CD8-positive, alpha-beta memory T cell (primary cell): ENCODE data around the gene PNRC2. TPM values are rescaled to one million over a fixed set of nuclear protein-coding genes. Genes with fewer than 3 reads are reported as not detected.

Source experiments
- CTCF ChIA-PET: fragments of 350-600 bp; sonication (Branson Sonifier 250); formaldehyde crosslinking; loops from one replicate; lab custom pipeline; 2021; ENCODE audit warnings: antibody characterized with exemption; lab: Charles Lee
- POLR2A ChIA-PET: fragments of 350-600 bp; sonication (Branson Sonifier 250); formaldehyde crosslinking; loops from one replicate; lab custom pipeline; 2021; ENCODE audit warnings: antibody characterized with exemption; lab: Charles Lee
- DNase-seq, 5 donors: peaks; one replicate each; pipeline versions ENCODE4 v3.0.0 to v3.0.0-alpha.2; 2020 to 2022; ENCODE audit warnings: mixed read lengths in 1 of 5
- H3K27ac ChIP-seq: one replicate; pipeline ENCODE4 v1.7.0; 2013; ENCODE audit warnings: low read depth, mild to moderate bottlenecking, low read length, moderate library complexity
- H3K27me3 ChIP-seq: 2 replicates; pipeline ENCODE4 v1.7.0; 2013; ENCODE audit warnings: low read length, mild to moderate bottlenecking; ENCODE audit not compliant: insufficient read depth, poor library complexity, severe bottlenecking
- H3K36me3 ChIP-seq: 2 replicates; pipeline ENCODE4 v1.7.0; 2013; ENCODE audit warnings: mild to moderate bottlenecking, low read length, moderate library complexity; ENCODE audit not compliant: insufficient read depth
- H3K4me1 ChIP-seq: 2 replicates; pipeline ENCODE4 v1.7.0; 2013; ENCODE audit warnings: mild to moderate bottlenecking, low read length, moderate library complexity; ENCODE audit not compliant: insufficient read depth
- H3K4me3 ChIP-seq: 2 replicates; pipeline ENCODE4 v1.7.0; 2013; ENCODE audit warnings: mild to moderate bottlenecking, low read length
- H3K9me3 ChIP-seq: 2 replicates; pipeline ENCODE4 v1.7.0; 2013; ENCODE audit warnings: mild to moderate bottlenecking, low read length
- H3K27ac Mint-ChIP-seq, 8 donors: one replicate each; pipeline ENCODE4 v1.8.0; 2020 to 2021; ENCODE audit warnings: mixed read lengths in 8 of 8, mild to moderate bottlenecking in 6 of 8, inconsistent platforms in 3 of 8, moderate library complexity in 3 of 8
- H3K27me3 Mint-ChIP-seq, 2 donors: one replicate each; pipeline ENCODE4 v1.8.0; 2020 to 2021; ENCODE audit warnings: mixed read lengths in 2 of 2, mild to moderate bottlenecking in 1 of 2, moderate library complexity in 1 of 2
- H3K36me3 Mint-ChIP-seq, 3 donors: one replicate each; pipeline ENCODE4 v1.8.0; 2020 to 2021; ENCODE audit warnings: mixed read lengths in 3 of 3, inconsistent platforms in 1 of 3, mild to moderate bottlenecking in 1 of 3
- H3K4me1 Mint-ChIP-seq, 3 donors: one replicate each; pipeline ENCODE4 v1.8.0; 2020 to 2021; ENCODE audit warnings: mixed read lengths in 3 of 3, inconsistent platforms in 1 of 3, mild to moderate bottlenecking in 1 of 3
- H3K4me3 Mint-ChIP-seq, 7 donors: one replicate each; pipeline ENCODE4 v1.8.0; 2020 to 2021; ENCODE audit warnings: mixed read lengths in 7 of 7, mild to moderate bottlenecking in 6 of 7, moderate library complexity in 4 of 7, inconsistent platforms in 2 of 7
- H3K9me3 Mint-ChIP-seq, 5 donors: one replicate each; pipeline ENCODE4 v1.8.0; 2020 to 2022; ENCODE audit warnings: mixed read lengths in 5 of 5, mild to moderate bottlenecking in 3 of 5, moderate library complexity in 2 of 5, inconsistent platforms in 1 of 5
- polyA plus RNA-seq: library from polyadenylated mRNA; unstranded; fragments of 300-500 nt; fragmentation: Illumina TruSeq; gene quantifications from one replicate; pipeline ENCODE4 v1.2.3, GENCODE V29; 2021
- total RNA-seq, 2 experiments: library from RNA; stranded (reverse); gene quantifications; one replicate each; pipeline ENCODE4 v1.2.3, GENCODE V29; 2021

PNRC2 gene
- total and polyA plus RNA-seq, 3 experiments from 2014 or later, result 123 to 157 (median 149) TPM

DNA sequence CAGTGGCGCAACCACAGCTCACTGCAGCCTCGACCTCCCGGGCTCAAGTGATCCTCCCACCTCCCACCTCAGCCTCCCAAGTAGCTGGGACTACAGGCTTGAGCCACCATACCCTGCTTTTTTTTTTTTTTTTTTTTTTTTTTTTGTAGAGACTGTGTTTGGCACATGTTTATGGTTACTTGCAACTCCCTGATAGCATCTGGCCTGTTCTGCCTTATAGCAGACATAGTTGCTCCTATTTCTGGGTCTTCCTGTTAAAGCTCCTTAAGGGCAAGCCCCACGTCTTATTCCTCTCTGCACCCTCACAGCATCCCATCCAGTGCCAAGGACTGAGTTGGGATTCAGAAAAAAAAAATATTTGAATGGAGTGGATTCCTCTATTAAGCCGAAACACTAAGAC is 29.4 kb upstream of the PNRC2 start:
- H3K9me3 ChIP-seq, result no peaks in the 10 kb centered on the region
- H3K36me3 Mint-ChIP-seq, result peaks cover 0 to 2% (median 0%) of the 10 kb centered on the region in 3 donors
- H3K4me3 Mint-ChIP-seq, result no peak overlapping the region
- no peaks in the 10 kb centered on the region for H3K36me3 ChIP-seq
- no peaks in the 10 kb centered on the region for H3K27me3 ChIP-seq
- no peak overlapping the region for H3K27ac Mint-ChIP-seq
- no peaks in the 10 kb centered on the region for H3K4me1 Mint-ChIP-seq
- H3K27me3 Mint-ChIP-seq, result peaks cover 0 to 23% of the 10 kb centered on the region in 2 donors
- H3K4me1 ChIP-seq, result no peaks in the 10 kb centered on the region
- no peaks in the 10 kb centered on the region for H3K9me3 Mint-ChIP-seq
- H3K4me3 ChIP-seq, result no peak overlapping the region
- CTCF ChIA-PET, result no interaction called here
- H3K27ac ChIP-seq, result no peak overlapping the region
- DNase-seq, result no peak
- POLR2A ChIA-PET, result no interaction called here

DNA sequence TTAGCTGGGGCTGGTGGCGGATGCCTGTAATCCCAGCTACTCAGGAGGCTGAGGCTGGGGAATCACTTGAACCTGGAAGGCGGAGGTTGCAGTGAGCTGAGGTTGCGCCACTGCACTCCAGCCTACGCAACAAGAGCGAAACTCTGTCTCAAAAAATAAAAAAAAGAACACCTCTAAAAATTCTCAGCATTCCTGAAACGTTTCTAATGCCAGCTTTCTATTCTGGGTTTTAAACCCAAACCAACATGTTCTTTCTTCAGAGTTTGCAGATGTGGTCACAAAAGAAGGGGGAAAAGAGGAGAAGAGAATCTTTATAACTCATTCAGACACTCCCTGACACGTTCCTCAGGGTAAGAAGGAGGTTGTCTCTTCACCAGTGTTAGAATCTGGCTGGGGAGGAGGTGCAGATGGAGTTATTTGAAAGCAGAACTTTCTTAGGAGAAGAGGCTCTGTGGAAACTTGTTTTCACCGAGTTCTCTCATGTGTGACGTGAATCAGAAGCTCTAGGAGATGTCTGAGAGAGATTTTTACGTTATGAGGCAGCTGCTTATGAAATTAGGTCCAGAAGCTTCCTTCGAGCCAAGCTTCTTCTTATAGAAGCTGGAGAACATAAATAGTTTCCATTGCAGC is 28.7 kb upstream of the PNRC2 start:
- no peak overlapping the region for H3K27ac ChIP-seq
- H3K36me3 ChIP-seq, result no peaks in the 10 kb centered on the region
- POLR2A ChIA-PET, result no interaction called here
- H3K27me3 ChIP-seq, result no peaks in the 10 kb centered on the region
- Mint-ChIP-seq H3K27ac (no peak overlapping the region), H3K4me1 (no peaks in the 10 kb centered on the region), H3K9me3 (no peaks in the 10 kb centered on the region), H3K4me3 (no peak overlapping the region), H3K36me3 (peaks cover 0 to 2% (median 0%) of the 10 kb centered on the region in 3 donors), H3K27me3 (peaks cover 0 to 23% of the 10 kb centered on the region in 2 donors)
- H3K9me3 ChIP-seq, result no peaks in the 10 kb centered on the region
- no peak overlapping the region for H3K4me3 ChIP-seq
- no peaks in the 10 kb centered on the region for H3K4me1 ChIP-seq
- DNase-seq, result no peak
- CTCF ChIA-PET, result no interaction called here

DNA sequence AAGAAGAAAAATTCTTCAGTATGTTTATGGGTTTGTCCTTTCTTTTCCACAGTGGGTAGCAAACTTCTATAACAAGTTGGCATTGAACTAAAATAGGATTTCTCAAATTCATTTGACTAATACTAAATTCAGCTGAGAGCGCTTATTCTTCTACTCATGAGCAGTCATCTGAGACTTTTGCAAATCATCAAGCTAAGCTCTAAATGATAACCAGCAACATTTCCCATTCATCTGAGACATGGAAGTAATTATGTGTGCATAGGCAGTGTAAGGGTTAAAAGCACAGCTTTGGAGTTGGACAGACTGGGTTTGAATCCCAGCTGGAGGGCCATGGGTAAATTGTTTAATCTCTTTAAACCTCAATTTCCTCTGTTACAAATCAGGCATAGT is 28.1 kb upstream of the PNRC2 start:
- DNase-seq, result no peak
- H3K9me3 Mint-ChIP-seq, result no peaks in the 10 kb centered on the region
- H3K4me1 ChIP-seq, result no peaks in the 10 kb centered on the region
- ChIA-PET POLR2A (no interaction called here), CTCF (no interaction called here)
- H3K27ac Mint-ChIP-seq, result no peak overlapping the region
- peaks cover 0 to 2% (median 0%) of the 10 kb centered on the region in 3 donors for H3K36me3 Mint-ChIP-seq
- H3K36me3 ChIP-seq, result no peaks in the 10 kb centered on the region
- no peaks in the 10 kb centered on the region for H3K4me1 Mint-ChIP-seq
- H3K27me3 Mint-ChIP-seq, result peaks cover 0 to 22% of the 10 kb centered on the region in 2 donors
- no peaks in the 10 kb centered on the region for H3K27me3 ChIP-seq
- no peak overlapping the region for H3K4me3 Mint-ChIP-seq
- H3K9me3 ChIP-seq, result no peaks in the 10 kb centered on the region
- H3K4me3 ChIP-seq, result no peak overlapping the region
- H3K27ac ChIP-seq, result no peak overlapping the region

DNA sequence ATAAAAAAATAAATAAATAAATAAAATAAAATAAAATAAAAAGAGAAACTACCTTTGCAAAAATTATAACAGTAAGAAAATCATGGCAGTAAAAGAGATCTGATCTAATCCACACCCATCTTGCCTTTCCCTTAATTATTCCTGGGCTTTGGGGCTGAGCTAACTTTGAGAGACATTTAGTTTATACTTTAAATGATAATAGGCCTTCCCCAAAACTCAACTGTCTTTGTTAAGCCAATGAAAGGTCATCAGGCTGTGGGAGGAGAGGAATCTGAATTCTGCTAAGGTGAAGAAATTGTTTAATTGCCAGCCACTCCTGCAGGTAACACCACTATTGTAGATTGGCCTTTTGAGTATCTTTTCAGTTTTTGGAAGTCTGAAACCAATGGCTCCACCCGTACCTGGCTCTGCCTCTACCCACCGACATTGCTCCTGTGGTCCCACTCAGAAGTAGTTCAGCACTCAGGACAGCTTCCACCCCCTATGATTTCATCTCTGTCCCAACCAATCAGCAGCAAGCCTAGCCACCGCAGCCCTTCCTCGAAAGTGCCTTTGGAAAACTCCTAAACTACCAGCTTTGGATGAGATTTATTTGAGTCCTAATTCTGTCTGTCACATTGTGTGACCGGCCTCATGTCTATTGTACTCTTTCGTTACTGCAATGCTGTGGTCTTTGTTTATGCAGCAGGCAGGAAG is 23.0 kb upstream of the PNRC2 start:
- Histone ChIP-seq H3K27ac (no peak overlapping the region), H3K36me3 (no peaks in the 10 kb centered on the region), H3K4me3 (no peak overlapping the region), H3K4me1 (no peaks in the 10 kb centered on the region), H3K9me3 (no peaks in the 10 kb centered on the region), H3K27me3 (no peaks in the 10 kb centered on the region)
- Mint-ChIP-seq H3K27ac (no peak overlapping the region), H3K9me3 (no peaks in the 10 kb centered on the region), H3K27me3 (peaks cover 2 to 9% of the 10 kb centered on the region in 2 donors), H3K4me3 (no peak overlapping the region), H3K4me1 (no peaks in the 10 kb centered on the region), H3K36me3 (no peaks in the 10 kb centered on the region)
- no peak for DNase-seq
- ChIA-PET CTCF (no interaction called here), POLR2A (no interaction called here)

DNA sequence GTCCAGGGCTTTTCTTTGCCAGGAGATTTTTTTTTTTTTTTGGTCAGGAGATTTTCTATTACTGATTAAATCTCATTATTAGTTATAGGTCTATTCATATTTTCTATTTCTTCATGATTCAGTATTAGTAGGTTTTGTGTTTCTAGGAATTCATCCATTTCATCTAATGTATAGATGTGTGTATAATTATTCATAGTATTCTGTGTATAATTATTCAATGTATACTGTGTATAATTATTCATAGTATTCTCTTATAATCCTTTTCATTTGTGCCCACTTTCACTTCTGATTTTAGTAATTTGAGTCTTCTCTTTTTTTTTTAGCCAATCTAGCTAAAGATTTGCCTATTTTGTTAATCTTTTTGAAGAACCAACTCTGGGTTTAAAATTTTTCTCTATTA is 12.3 kb upstream of the PNRC2 start:
- H3K36me3 ChIP-seq, result no peaks in the 10 kb centered on the region
- POLR2A ChIA-PET, result interaction anchor here (0.6 kb wide), 2 partner anchors 195 to 262 kb away, joined by 4 read pairs; no protein-coding TSS in a partner anchor
- H3K4me3 Mint-ChIP-seq, result no peak overlapping the region
- H3K9me3 Mint-ChIP-seq, result peaks cover 11 to 18% (median 12%) of the 10 kb centered on the region in 5 donors
- no peak for DNase-seq
- CTCF ChIA-PET, result no interaction called here
- H3K4me3 ChIP-seq, result no peak overlapping the region
- H3K27ac Mint-ChIP-seq, result no peak overlapping the region
- H3K4me1 Mint-ChIP-seq, result no peaks in the 10 kb centered on the region
- peaks cover 0 to 7% (median 1%) of the 10 kb centered on the region in 3 donors for H3K36me3 Mint-ChIP-seq
- no peaks in the 10 kb centered on the region for H3K27me3 ChIP-seq
- H3K27ac ChIP-seq, result no peak overlapping the region
- no peaks in the 10 kb centered on the region for H3K9me3 ChIP-seq
- H3K4me1 ChIP-seq, result no peaks in the 10 kb centered on the region
- peaks cover 2 to 39% of the 10 kb centered on the region in 2 donors for H3K27me3 Mint-ChIP-seq

DNA sequence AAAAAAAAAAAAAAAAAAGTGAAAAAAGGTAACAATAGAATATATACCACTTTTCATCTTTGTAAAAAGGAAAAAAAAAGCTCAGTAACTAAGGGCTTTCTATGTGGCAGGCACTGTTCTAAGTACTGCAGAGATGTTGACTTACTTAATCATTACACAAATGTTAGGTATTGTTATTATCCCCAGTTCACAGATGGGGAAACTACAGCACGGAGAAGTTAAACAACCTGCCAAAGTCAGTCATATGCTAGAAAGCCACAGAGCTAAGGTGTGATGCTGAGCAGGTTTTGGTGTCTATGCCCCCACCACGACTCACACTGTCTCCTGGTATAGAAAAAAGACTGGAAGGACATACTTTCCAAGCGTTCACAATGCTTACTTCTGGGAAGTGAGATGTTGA is 6.6 kb upstream of the PNRC2 start:
- Mint-ChIP-seq H3K27me3 (peaks cover 0 to 9% of the 10 kb centered on the region in 2 donors), H3K27ac (no peak overlapping the region), H3K9me3 (no peaks in the 10 kb centered on the region), H3K4me3 (no peak overlapping the region), H3K36me3 (no peaks in the 10 kb centered on the region), H3K4me1 (peaks cover 12 to 17% (median 17%) of the 10 kb centered on the region in 3 donors)
- no peak overlapping the region for H3K27ac ChIP-seq
- ChIA-PET CTCF (no interaction called here), POLR2A (interaction anchor here (0.6 kb wide), 1 partner anchor 23 kb away, joined by 9 read pairs; no protein-coding TSS in a partner anchor)
- DNase-seq, result no peak
- peaks cover 17% of the 10 kb centered on the region for H3K4me1 ChIP-seq
- H3K9me3 ChIP-seq, result no peaks in the 10 kb centered on the region
- no peaks in the 10 kb centered on the region for H3K27me3 ChIP-seq
- H3K4me3 ChIP-seq, result no peak overlapping the region
- H3K36me3 ChIP-seq, result no peaks in the 10 kb centered on the region

DNA sequence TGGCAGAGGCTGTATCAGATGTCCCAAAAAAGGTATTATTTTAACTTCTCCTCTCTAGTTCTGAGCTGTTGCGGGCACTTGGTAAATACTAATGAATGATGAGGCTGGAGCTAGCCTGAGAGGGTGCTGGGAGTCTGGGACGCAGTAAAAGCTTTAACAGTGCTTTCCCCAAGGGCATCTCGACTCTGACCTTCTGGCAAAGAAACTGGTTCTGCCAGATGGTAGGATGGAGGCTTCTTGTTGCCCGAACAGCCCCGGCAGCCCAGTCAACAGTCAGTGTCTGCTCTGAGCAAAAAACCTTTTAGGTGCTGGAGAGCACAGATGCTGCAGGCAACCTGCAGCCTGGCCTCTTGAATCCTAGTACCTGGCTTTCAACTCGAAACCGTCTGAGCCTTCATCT is 2.5 kb upstream of the PNRC2 start:
- DNase-seq, result no peak
- Histone ChIP-seq H3K27me3 (no peaks in the 10 kb centered on the region), H3K27ac (no peak overlapping the region), H3K4me3 (no peak overlapping the region), H3K36me3 (no peaks in the 10 kb centered on the region), H3K9me3 (no peaks in the 10 kb centered on the region), H3K4me1 (peaks cover 36% of the 10 kb centered on the region)
- H3K4me3 Mint-ChIP-seq, result peak overlapping the region in 5 of 7 donors; percentile 12 to 67 (median 57)
- peak overlapping the region in 7 of 8 donors; percentile 49 to 99 (median 74) for H3K27ac Mint-ChIP-seq
- peaks cover 0 to 29% (median 8%) of the 10 kb centered on the region in 3 donors for H3K36me3 Mint-ChIP-seq
- H3K27me3 Mint-ChIP-seq, result no peaks in the 10 kb centered on the region
- CTCF ChIA-PET, result interaction anchor here (0.9 to 1.4 kb wide), 4 partner anchors 24 to 434 kb away, joined by 3 read pairs; no protein-coding TSS in a partner anchor
- H3K9me3 Mint-ChIP-seq, result no peaks in the 10 kb centered on the region
- POLR2A ChIA-PET, result no interaction called here
- H3K4me1 Mint-ChIP-seq, result peaks cover 40 to 48% (median 43%) of the 10 kb centered on the region in 3 donors
